ENCODE data around the gene RGL2.
A peak's percentile ranks its signal among the peaks of the same experiment; 100 is the strongest.

RGL2 gene

DNA sequence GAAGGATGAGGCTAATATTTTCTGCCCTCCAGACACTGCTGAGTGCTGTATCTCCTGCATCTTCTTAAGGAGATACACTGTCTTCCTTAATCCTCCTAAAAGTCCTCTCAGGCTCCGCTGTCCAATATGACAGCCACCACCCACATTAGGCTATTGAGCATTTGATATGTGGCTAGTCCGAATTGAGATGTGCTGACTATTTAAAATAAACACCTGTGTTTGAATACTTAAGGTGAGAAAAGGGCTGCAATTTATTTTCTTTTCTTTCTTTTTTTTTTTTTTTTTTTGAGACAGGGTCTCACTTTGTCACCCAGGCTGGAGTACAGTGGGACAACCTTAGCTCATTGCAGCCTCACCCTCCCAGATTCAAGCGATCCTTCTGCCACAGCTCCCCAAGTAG is 3.1 kb upstream of the RGL2 start:
- H3K4me1 ChIP-seq (ENCODE audit: low read length) = peaks cover 14% of the 10 kb centered on the region
- no peaks in the 10 kb centered on the region for H3K9me3 ChIP-seq (ENCODE audit: insufficient read depth, low read length)
- H3K9ac ChIP-seq (ENCODE audit: low read length) = no peak overlapping the region
- no peak overlapping the region for H2AFZ ChIP-seq (ENCODE audit: low read depth, low read length)
- no peak overlapping the region for H3K4me2 ChIP-seq (ENCODE audit: low read length)
- H4K20me1 ChIP-seq (ENCODE audit: insufficient read depth, low read length) = peaks cover 21% of the 10 kb centered on the region
- peaks cover 32% of the 10 kb centered on the region for H3K79me2 ChIP-seq (ENCODE audit: low read length)
- TF ChIP-seq EZH2phosphoT487 (IDR thresholded peaks at IDR 0.05; ENCODE audit: low read depth) = no peak
- TF ChIP-seq, protein P1, sequence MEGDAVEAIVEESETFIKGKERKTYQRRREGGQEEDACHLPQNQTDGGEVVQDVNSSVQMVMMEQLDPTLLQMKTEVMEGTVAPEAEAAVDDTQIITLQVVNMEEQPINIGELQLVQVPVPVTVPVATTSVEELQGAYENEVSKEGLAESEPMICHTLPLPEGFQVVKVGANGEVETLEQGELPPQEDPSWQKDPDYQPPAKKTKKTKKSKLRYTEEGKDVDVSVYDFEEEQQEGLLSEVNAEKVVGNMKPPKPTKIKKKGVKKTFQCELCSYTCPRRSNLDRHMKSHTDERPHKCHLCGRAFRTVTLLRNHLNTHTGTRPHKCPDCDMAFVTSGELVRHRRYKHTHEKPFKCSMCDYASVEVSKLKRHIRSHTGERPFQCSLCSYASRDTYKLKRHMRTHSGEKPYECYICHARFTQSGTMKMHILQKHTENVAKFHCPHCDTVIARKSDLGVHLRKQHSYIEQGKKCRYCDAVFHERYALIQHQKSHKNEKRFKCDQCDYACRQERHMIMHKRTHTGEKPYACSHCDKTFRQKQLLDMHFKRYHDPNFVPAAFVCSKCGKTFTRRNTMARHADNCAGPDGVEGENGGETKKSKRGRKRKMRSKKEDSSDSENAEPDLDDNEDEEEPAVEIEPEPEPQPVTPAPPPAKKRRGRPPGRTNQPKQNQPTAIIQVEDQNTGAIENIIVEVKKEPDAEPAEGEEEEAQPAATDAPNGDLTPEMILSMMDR (IDR thresholded peaks at IDR 0.05; ENCODE audit: low read depth, low read length) = no peak
- H3K4me3 ChIP-seq (ENCODE audit: low read length) = no peak overlapping the region
- peaks cover 28% of the 10 kb centered on the region for H3K36me3 ChIP-seq (replicated peaks; ENCODE audit: low read depth, low read length)
- no peaks in the 10 kb centered on the region for H3K27me3 ChIP-seq (ENCODE audit: low read depth, low read length)
- no peak overlapping the region for H3K27ac ChIP-seq (ENCODE audit: low read length)

DNA sequence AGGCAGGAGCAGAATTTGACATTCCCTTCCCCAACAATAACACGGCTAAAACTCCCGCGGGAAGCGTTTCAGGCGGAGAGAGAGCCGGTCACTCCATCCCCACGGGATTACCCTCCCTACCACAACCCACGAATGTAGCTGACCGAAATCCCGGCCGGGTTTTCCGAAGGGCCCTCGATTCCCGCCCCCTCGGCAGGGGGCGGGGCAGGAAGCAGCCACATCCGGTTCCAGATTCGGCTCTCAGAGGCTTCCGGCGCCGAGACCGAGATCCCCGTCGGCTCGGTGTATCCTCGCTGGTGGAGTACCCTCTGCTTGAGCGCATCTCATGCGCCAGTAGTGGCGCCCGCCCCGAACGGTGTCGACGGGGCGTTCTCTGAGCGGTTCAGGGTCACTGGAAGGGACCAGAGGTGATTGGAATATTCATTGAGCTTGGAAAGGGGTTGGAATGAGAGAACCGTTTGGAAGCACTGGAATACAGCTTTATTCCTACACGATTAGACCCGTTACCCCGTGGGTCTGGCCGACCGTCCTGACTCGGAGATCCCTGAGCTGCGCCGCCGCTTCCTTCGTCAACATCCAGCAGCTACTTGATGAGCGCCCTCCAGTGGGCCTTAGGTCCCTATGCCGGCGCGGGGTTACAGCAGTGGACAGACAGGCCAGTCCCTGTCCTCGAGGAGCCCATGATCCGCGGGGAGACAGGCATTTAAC is 649 bp upstream of the RGL2 start:
- no peaks in the 10 kb centered on the region for H3K9me3 ChIP-seq (ENCODE audit: insufficient read depth, low read length)
- peak overlapping the region; percentile 98 for H3K27ac ChIP-seq (ENCODE audit: low read length)
- H3K4me2 ChIP-seq (ENCODE audit: low read length) = peak overlapping the region; percentile 100
- no peaks in the 10 kb centered on the region for H4K20me1 ChIP-seq (ENCODE audit: insufficient read depth, low read length)
- TF ChIP-seq, protein P1 (IDR thresholded peaks at IDR 0.05; ENCODE audit: low read depth, low read length) = peak; percentile 30
- no peak for TF ChIP-seq EZH2phosphoT487 (IDR thresholded peaks at IDR 0.05; ENCODE audit: low read depth)
- peaks cover 16% of the 10 kb centered on the region for H3K4me1 ChIP-seq (ENCODE audit: low read length)
- peak overlapping the region; percentile 95 for H3K9ac ChIP-seq (ENCODE audit: low read length)
- peaks cover 8% of the 10 kb centered on the region; the same call in 1 of the 2 replicates for H3K79me2 ChIP-seq (ENCODE audit: low read length)
- H2AFZ ChIP-seq (ENCODE audit: low read depth, low read length) = no peak overlapping the region
- H3K4me3 ChIP-seq (ENCODE audit: low read length) = peak overlapping the region; percentile 99
- peaks cover 15% of the 10 kb centered on the region for H3K36me3 ChIP-seq (replicated peaks; ENCODE audit: low read depth, low read length)
- no peaks in the 10 kb centered on the region for H3K27me3 ChIP-seq (ENCODE audit: low read depth, low read length)

DNA sequence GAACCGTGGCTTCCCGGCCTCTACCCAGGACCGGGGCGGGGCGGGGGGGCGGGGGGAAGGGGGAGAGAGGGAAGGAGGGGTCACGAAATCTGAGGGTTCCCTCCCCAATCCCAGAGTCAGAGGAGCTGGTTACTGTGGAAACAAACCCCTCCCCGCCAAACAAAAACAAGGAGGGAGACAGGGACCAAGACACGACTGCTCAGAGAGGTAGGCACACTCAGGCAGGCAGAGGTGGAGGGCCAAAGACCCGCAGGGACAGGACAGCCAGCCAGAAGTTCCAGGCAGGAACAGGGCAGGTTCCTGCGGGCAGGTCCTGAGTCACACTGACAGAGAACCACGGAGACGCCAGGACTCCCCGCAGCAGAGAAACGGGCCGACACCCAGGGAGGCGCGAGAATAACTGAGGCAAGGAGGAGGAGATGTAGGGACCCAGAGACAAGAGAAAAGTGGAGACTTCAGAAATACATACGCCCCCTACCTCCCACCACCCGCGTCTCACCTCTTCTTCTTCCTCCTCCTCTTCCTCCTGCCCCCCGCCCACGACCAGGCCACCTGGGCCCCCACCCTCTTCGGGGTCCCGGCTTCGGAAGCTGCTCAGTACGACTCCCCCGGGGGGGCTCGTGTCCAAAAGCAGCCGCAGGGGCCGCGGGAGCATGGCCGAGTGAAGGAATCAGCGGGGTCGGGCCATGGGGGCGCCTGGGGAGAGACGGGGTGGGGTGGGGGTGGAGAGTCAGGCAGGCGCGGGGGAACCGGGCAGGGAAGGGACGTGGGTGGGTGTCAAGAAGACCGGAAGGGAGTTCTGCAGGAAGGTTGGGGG is 578 bp downstream of the RGL2 start:
- Histone ChIP-seq H3K4me1 (ENCODE audit: low read length) (peaks cover 16% of the 10 kb centered on the region), H3K9ac (ENCODE audit: low read length) (peak overlapping the region; percentile 95), H3K27me3 (ENCODE audit: low read depth, low read length) (no peaks in the 10 kb centered on the region), H3K9me3 (ENCODE audit: insufficient read depth, low read length) (no peaks in the 10 kb centered on the region), H2AFZ (ENCODE audit: low read depth, low read length) (no peak overlapping the region), H3K4me3 (ENCODE audit: low read length) (peak overlapping the region; percentile 99), H4K20me1 (ENCODE audit: insufficient read depth, low read length) (no peaks in the 10 kb centered on the region), H3K27ac (ENCODE audit: low read length) (peak overlapping the region; percentile 98), H3K79me2 (ENCODE audit: low read length) (peaks cover 4% of the 10 kb centered on the region; the same call in 1 of the 2 replicates), H3K4me2 (ENCODE audit: low read length) (peak overlapping the region; percentile 100), H3K36me3 (replicated peaks; ENCODE audit: low read depth, low read length) (peaks cover 11% of the 10 kb centered on the region)
- no peak for TF ChIP-seq EZH2phosphoT487 (IDR thresholded peaks at IDR 0.05; ENCODE audit: low read depth)
- TF ChIP-seq, protein P1 (IDR thresholded peaks at IDR 0.05; ENCODE audit: low read depth, low read length) = no peak

DNA sequence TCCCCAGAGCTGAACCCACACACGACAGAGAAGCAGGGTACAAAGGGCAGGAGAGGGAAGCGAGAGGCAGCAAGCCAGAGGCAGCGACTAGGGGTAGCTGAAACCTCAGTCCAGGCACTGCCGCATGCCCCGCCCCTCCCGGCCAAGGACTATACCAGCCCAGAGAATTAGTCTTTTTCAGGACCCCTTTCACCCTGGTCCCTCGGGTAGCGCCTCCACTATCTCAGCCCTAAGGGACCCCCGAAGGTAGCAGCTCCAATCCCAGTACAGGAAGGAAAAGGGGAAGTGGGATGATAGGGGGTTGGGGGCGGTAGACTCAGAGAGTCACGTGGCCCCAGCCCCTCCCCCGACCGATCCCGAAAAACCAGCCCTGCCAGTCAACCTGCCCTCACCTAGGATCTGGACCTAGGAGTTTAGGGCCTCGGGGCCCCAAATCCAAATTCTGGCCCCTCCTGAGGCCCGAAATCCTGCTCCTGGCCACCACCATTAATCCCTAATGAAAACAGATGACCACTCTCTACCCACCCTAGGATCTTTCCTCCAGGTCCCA is 1.3 kb downstream of the RGL2 start:
- Histone ChIP-seq H3K79me2 (ENCODE audit: low read length) (peaks cover 4% of the 10 kb centered on the region; the same call in 1 of the 2 replicates), H2AFZ (ENCODE audit: low read depth, low read length) (no peak overlapping the region), H3K36me3 (replicated peaks; ENCODE audit: low read depth, low read length) (peaks cover 13% of the 10 kb centered on the region), H4K20me1 (ENCODE audit: insufficient read depth, low read length) (no peaks in the 10 kb centered on the region), H3K27ac (ENCODE audit: low read length) (peak overlapping the region; percentile 98), H3K9me3 (ENCODE audit: insufficient read depth, low read length) (no peaks in the 10 kb centered on the region), H3K4me3 (ENCODE audit: low read length) (peak overlapping the region; percentile 99), H3K4me2 (ENCODE audit: low read length) (peak overlapping the region; percentile 100), H3K4me1 (ENCODE audit: low read length) (peaks cover 16% of the 10 kb centered on the region), H3K9ac (ENCODE audit: low read length) (peak overlapping the region; percentile 95), H3K27me3 (ENCODE audit: low read depth, low read length) (no peaks in the 10 kb centered on the region)
- TF ChIP-seq EZH2phosphoT487 (IDR thresholded peaks at IDR 0.05; ENCODE audit: low read depth) = no peak
- TF ChIP-seq, protein P1 (IDR thresholded peaks at IDR 0.05; ENCODE audit: low read depth, low read length) = no peak
